Measurements from ENCODE around the gene SDK1.
"Not testable (repeated sequence)": the region's sequence is repeated elsewhere in the genome, so short reads cannot be mapped to it uniquely, and the experiment has no call there.

Gene SDK1

GRCh38 chr7:4307316-4308204 lies 1006.5 kb downstream of the SDK1 start:
- no peak for DNase-seq

- no peak for DNase-seq
Observed at GRCh38 chr7:4308205-4308590, 1007.1 kb downstream of the SDK1 start.

GRCh38 chr7:4313911-4314310 lies 1012.9 kb downstream of the SDK1 start:
- not testable (repeated sequence) for DNase-seq

- not testable (repeated sequence) for DNase-seq
Observed at GRCh38 chr7:4314316-4314715, 1013.3 kb downstream of the SDK1 start.

Measured in femur (tissue), 1 donor.